Measurements from ENCODE around the gene A2M. TPM values are rescaled to one million over a fixed set of nuclear protein-coding genes. Genes with fewer than 3 reads are reported as not detected.

Gene A2M
- total RNA-seq, 2 donors from 2014 or later, result 340 to 683 TPM

GRCh38 chr12:9064201-9064814, 51.4 kb downstream of the A2M start:
- peak; percentile 69 for DNase-seq (ENCODE audit: low spot score)
- peaks cover 0 to 16% of the 10 kb centered on the region in 2 donors for H3K4me1 ChIP-seq
- no peaks in the 10 kb centered on the region for H3K27me3 ChIP-seq
- H3K4me3 ChIP-seq, result peak overlapping the region; percentile 77 to 82
- TF ChIP-seq CTCF (IDR thresholded peaks at IDR 0.05), result peak in 1 of 2 donors; percentile 62
- peak overlapping the region; percentile 93 to 98 for H3K27ac ChIP-seq
- no peaks in the 10 kb centered on the region for H3K9me3 ChIP-seq
- peaks cover 18% of the 10 kb centered on the region for H3K36me3 ChIP-seq

GRCh38 chr12:9052610-9053009, 63.1 kb downstream of the A2M start:
- no peaks in the 10 kb centered on the region for H3K36me3 ChIP-seq
- no peak for DNase-seq (ENCODE audit: low spot score)
- no peaks in the 10 kb centered on the region for H3K4me1 ChIP-seq
- no peaks in the 10 kb centered on the region for H3K27me3 ChIP-seq
- no peak overlapping the region for H3K27ac ChIP-seq
- H3K4me3 ChIP-seq, result no peak overlapping the region
- H3K9me3 ChIP-seq, result no peaks in the 10 kb centered on the region
- no peak for TF ChIP-seq CTCF (IDR thresholded peaks at IDR 0.05)

GRCh38 chr12:9051158-9051550, 64.6 kb downstream of the A2M start:
- no peak for DNase-seq (ENCODE audit: low spot score)
- no peaks in the 10 kb centered on the region for H3K27me3 ChIP-seq
- no peak overlapping the region for H3K4me3 ChIP-seq
- H3K9me3 ChIP-seq, result no peaks in the 10 kb centered on the region
- TF ChIP-seq CTCF (IDR thresholded peaks at IDR 0.05), result no peak
- no peaks in the 10 kb centered on the region for H3K4me1 ChIP-seq
- H3K36me3 ChIP-seq, result no peaks in the 10 kb centered on the region
- H3K27ac ChIP-seq, result no peak overlapping the region

- TF ChIP-seq CTCF (IDR thresholded peaks at IDR 0.05), result no peak
- Histone ChIP-seq H3K36me3 (no peaks in the 10 kb centered on the region), H3K27ac (no peak overlapping the region), H3K4me1 (no peaks in the 10 kb centered on the region), H3K9me3 (no peaks in the 10 kb centered on the region), H3K27me3 (no peaks in the 10 kb centered on the region), H3K4me3 (no peak overlapping the region)
- no peak for DNase-seq (ENCODE audit: low spot score)
These were observed 65.1 kb downstream of the A2M start for GRCh38 chr12:9050521-9051157.

- H3K9me3 ChIP-seq, result no peaks in the 10 kb centered on the region
- no peak overlapping the region for H3K27ac ChIP-seq
- H3K4me1 ChIP-seq, result no peaks in the 10 kb centered on the region
- H3K27me3 ChIP-seq, result no peaks in the 10 kb centered on the region
- H3K4me3 ChIP-seq, result no peak overlapping the region
- TF ChIP-seq CTCF (IDR thresholded peaks at IDR 0.05), result peak; percentile 16 to 67
- no peaks in the 10 kb centered on the region for H3K36me3 ChIP-seq
- no peak for DNase-seq (ENCODE audit: low spot score)
These were observed 66.1 kb downstream of the A2M start for GRCh38 chr12:9049520-9050133.

All from right atrium auricular region (tissue), 2 donors.